Body of pancreas (tissue), 4 donors: ENCODE results near the gene VRK3.

Experiments
- CTCF ChIP-seq, 7 experiments: fragments of 450-650 bp in 4 of 7; fragments of 200-600 bp in 3 of 7; sonication (generic) in 3 of 7; IDR thresholded peaks; one replicate each; pipeline ENCODE4 v1.5.1; 2016 to 2019; ENCODE audit warnings: antibody characterized with exemption in 7 of 7
- POLR2A ChIP-seq, 3 donors: fragments of 450-650 bp; IDR thresholded peaks; one replicate each; pipeline ENCODE4 v1.6.1; 2016; ENCODE audit warnings: antibody characterized with exemption in 3 of 3, mild to moderate bottlenecking in 2 of 3

- TF ChIP-seq CTCF (IDR thresholded peaks at IDR 0.05) = no peak
- TF ChIP-seq POLR2A (IDR thresholded peaks at IDR 0.05) = no peak
Measured at GRCh38 chr19:49933643-49934042, 91.5 kb downstream of the VRK3 start.
